K562 (cell line): Measurements from ENCODE around the gene AP1M1. TPM values are rescaled to one million over a fixed set of nuclear protein-coding genes. Genes with fewer than 3 reads are reported as not detected.

Experiments
- C11orf30 ChIP-seq: fragments of 450-650 bp; IDR thresholded peaks from 2 replicates; pipeline ENCODE4 v1.6.1; 2016; ENCODE audit warnings: low read depth, mild to moderate bottlenecking
- CBX1 ChIP-seq: sonication (generic); IDR thresholded peaks from 2 replicates; pipeline ENCODE4 v1.6.1; 2016; ENCODE audit warnings: antibody characterized with exemption, low read depth, mild to moderate bottlenecking
- CBX5 ChIP-seq: IDR thresholded peaks from 2 replicates; pipeline ENCODE4 v1.6.1; 2014; ENCODE audit warnings: low read depth, borderline replicate concordance
- CSDE1 ChIP-seq, 2 experiments: fragments of 450-650 bp; IDR thresholded peaks; 2 replicates each; pipeline ENCODE4 v1.6.1; 2016; ENCODE audit warnings: mild to moderate bottlenecking in 1 of 2
- ELF1 ChIP-seq: fragments of 200-800 bp; sonication (Bioruptor generic); IDR thresholded peaks from 2 replicates; pipeline ENCODE4 v1.6.1; 2016; ENCODE audit warnings: missing genetic modification characterization, missing compliant biosample characterization
- EP300 ChIP-seq: IDR thresholded peaks from 2 replicates; pipeline ENCODE4 v1.6.1; 2012; ENCODE audit warnings: low read length, improper control_type of control experiment
- ETS2 ChIP-seq: IDR thresholded peaks from 2 replicates; pipeline ENCODE4 v1.6.1; 2016; ENCODE audit warnings: borderline replicate concordance, missing genetic modification characterization, mild to moderate bottlenecking, moderate library complexity, missing compliant biosample characterization; ENCODE audit not compliant: poor library complexity, severe bottlenecking
- FOS ChIP-seq: IDR thresholded peaks from 3 replicates; pipeline ENCODE4 v1.6.1; 2011; ENCODE audit not compliant: insufficient read length; ENCODE audit errors: extremely low read depth
- GABPA ChIP-seq: fragments of 200-800 bp; sonication (Bioruptor generic); conservative IDR thresholded peaks from 2 replicates; pipeline ENCODE4 v1.6.1; 2016; ENCODE audit warnings: low read depth, missing genetic modification characterization, missing compliant biosample characterization
- GTF2A2 ChIP-seq: IDR thresholded peaks from 2 replicates; pipeline ENCODE4 v1.6.1; 2016; ENCODE audit warnings: mild to moderate bottlenecking, missing genetic modification characterization, missing compliant biosample characterization
- HNRNPL ChIP-seq: fragments of 200-400 bp; formaldehyde crosslinking; IDR thresholded peaks from 2 replicates; pipeline ENCODE4 v1.6.1; 2017; ENCODE audit warnings: low read depth, mild to moderate bottlenecking, low read length
- HOXB6 ChIP-seq: fragments of 250-450 bp; sonication (Bioruptor Pico); IDR thresholded peaks from 2 replicates; pipeline ENCODE4 v1.5.1; 2022; ENCODE audit warnings: mild to moderate bottlenecking, borderline replicate concordance
- MAFG ChIP-seq: fragments of 450-650 bp; conservative IDR thresholded peaks from 2 replicates; pipeline ENCODE4 v1.6.1; 2016; ENCODE audit warnings: missing genetic modification characterization, missing compliant biosample characterization
- MEF2A ChIP-seq: IDR thresholded peaks from 2 replicates; pipeline ENCODE4 v1.6.1; 2011; ENCODE audit warnings: low read depth, mild to moderate bottlenecking, low read length, moderate library complexity; ENCODE audit not compliant: control insufficient read depth
- SFPQ ChIP-seq: fragments of 200-400 bp; formaldehyde crosslinking; IDR thresholded peaks from 2 replicates; pipeline ENCODE4 v1.6.1; 2017; ENCODE audit warnings: mild to moderate bottlenecking, low read depth, low read length, moderate library complexity
- SMAD4 ChIP-seq: fragments of 250-450 bp; sonication (Bioruptor Pico); conservative IDR thresholded peaks from 2 replicates; pipeline ENCODE4 v1.8.0; 2021; ENCODE audit warnings: inconsistent platforms, mild to moderate bottlenecking, moderate library complexity
- TAF1 ChIP-seq: IDR thresholded peaks from 2 replicates; pipeline ENCODE4 v1.6.1; 2011; ENCODE audit warnings: mild to moderate bottlenecking, low read length, moderate library complexity; ENCODE audit not compliant: insufficient read depth, control insufficient read depth, severe bottlenecking; ENCODE audit errors: extremely low read depth
- TCF3 ChIP-seq: sonication (generic); formaldehyde crosslinking; IDR thresholded peaks from 2 replicates; pipeline ENCODE4 v1.4.0; 2020; ENCODE audit warnings: mild to moderate bottlenecking, missing genetic modification reagents
- THRAP3 ChIP-seq: fragments of 450-650 bp; IDR thresholded peaks from 2 replicates; pipeline ENCODE4 v1.6.1; 2016; ENCODE audit warnings: mild to moderate bottlenecking, inconsistent platforms, borderline replicate concordance
- TRIM24 ChIP-seq, 2 experiments: fragments of 450-650 bp; IDR thresholded peaks; 2 replicates each; pipeline ENCODE4 v1.6.1; 2016
- ZC3H8 ChIP-seq: fragments of 450-650 bp; IDR thresholded peaks from 2 replicates; pipeline ENCODE4 v1.6.1; 2017
- ZNF274 ChIP-seq: IDR thresholded peaks from 2 replicates; pipeline ENCODE4 v1.6.1; 2011; ENCODE audit warnings: low read depth, mild to moderate bottlenecking, low read length, moderate library complexity, borderline replicate concordance
- ZNF449 ChIP-seq: fragments of 250-450 bp; sonication (Bioruptor Pico); IDR thresholded peaks from 2 replicates; pipeline ENCODE4 v1.8.0; 2022; ENCODE audit warnings: moderate library complexity, mild to moderate bottlenecking, inconsistent platforms
- ZNF584 ChIP-seq: fragments of 200-800 bp; sonication (Bioruptor generic); IDR thresholded peaks from 2 replicates; pipeline ENCODE4 v1.6.1; 2016; ENCODE audit warnings: low read depth, mild to moderate bottlenecking, missing genetic modification characterization, missing compliant biosample characterization
- polyA plus RNA-seq, 8 experiments: library from polyadenylated mRNA; depleted of rRNA in 4 of 8; stranded (reverse) in 5 of 8; unstranded in 3 of 8; fragments of >200 nt; fragmentation: Nextera tagmentation in 2 of 8; fragmentation: Illumina TruSeq in 1 of 8; extraction: Ambion mirVana in 2 of 8; extraction: Trizol in 1 of 8; gene quantifications; 2 replicates each; pipeline versions ENCODE4 v1.2.1 to v1.2.3, GENCODE V29; 2011 to 2014; ENCODE audit warnings: inconsistent platforms in 1 of 8, missing spikeins in 1 of 8
- total RNA-seq, 7 experiments: library from RNA; depleted of rRNA in 6 of 7; stranded (reverse); fragments of >200 nt in 6 of 7; fragmentation: Illumina TruSeq in 2 of 7; extraction: Trizol in 2 of 7; gene quantifications; 2 replicates each; pipeline versions ENCODE4 v1.2.1 to v1.2.3, GENCODE V29; 2011 to 2021; ENCODE audit warnings: low replicate concordance in 1 of 7
- TF ChIP-seq, protein P1 (sequence below), 2 experiments: IDR thresholded peaks; 2 replicates each; pipeline ENCODE4 v1.6.1; 2011; ENCODE audit warnings: borderline replicate concordance in 1 of 2, control low read depth in 1 of 2, low read depth in 1 of 2, low read length in 1 of 2, mild to moderate bottlenecking in 1 of 2, mixed read lengths in 1 of 2, moderate library complexity in 1 of 2; ENCODE audit not compliant: insufficient read depth in 1 of 2, insufficient read length in 1 of 2, poor library complexity in 1 of 2, severe bottlenecking in 1 of 2; ENCODE audit errors: extremely low read depth in 1 of 2
- TF ChIP-seq, protein P2 (sequence below): fragments of 250-450 bp; sonication (Bioruptor Pico); IDR thresholded peaks from 2 replicates; pipeline ENCODE4 v1.8.0; 2021; ENCODE audit warnings: moderate library complexity, mild to moderate bottlenecking, inconsistent platforms

Gene AP1M1
- total and polyA plus RNA-seq, 9 of the 15 experiments (the other 6 are each of a cell fraction or from before 2014, with no cell fraction given), result 0.87 to 56.2 (median 29.1) TPM

- TF ChIP-seq CBX1, result no peak
- no peak for TF ChIP-seq ZNF274
- no peak for TF ChIP-seq CBX5
- TF ChIP-seq SMAD4 (CRISPR knock-in tag), result peak; percentile 88
- no peak for TF ChIP-seq CSDE1 (IDR thresholded peaks at IDR 0.05)
- no peak for TF ChIP-seq SFPQ
- TF ChIP-seq C11orf30, result no peak
- no peak for TF ChIP-seq ZNF449
- TF ChIP-seq TCF3 (CRISPR knock-in tag), result peak; percentile 95
- TF ChIP-seq ETS2 (tag), result no peak
- TF ChIP-seq TAF1, result peak; percentile 47
- TF ChIP-seq FOS, result peak; percentile 21
- TF ChIP-seq THRAP3, result no peak
- TF ChIP-seq HOXB6 (CRISPR knock-in tag), result no peak
- TF ChIP-seq, protein P1, sequence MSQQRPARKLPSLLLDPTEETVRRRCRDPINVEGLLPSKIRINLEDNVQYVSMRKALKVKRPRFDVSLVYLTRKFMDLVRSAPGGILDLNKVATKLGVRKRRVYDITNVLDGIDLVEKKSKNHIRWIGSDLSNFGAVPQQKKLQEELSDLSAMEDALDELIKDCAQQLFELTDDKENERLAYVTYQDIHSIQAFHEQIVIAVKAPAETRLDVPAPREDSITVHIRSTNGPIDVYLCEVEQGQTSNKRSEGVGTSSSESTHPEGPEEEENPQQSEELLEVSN (IDR thresholded peaks at IDR 0.05; ENCODE audit: borderline replicate concordance in 1 of 2, extremely low read depth in 1 of 2, insufficient read depth in 1 of 2, insufficient read length in 1 of 2, low read depth in 1 of 2, low read length in 1 of 2, poor library complexity in 1 of 2, severe bottlenecking in 1 of 2), result no peak
- peak; percentile 67 for TF ChIP-seq GABPA (tag)
- TF ChIP-seq ELF1 (tag), result peak; percentile 63; the same call in 1 of the 2 replicates
- TF ChIP-seq HNRNPL, result no peak
- no peak for TF ChIP-seq MAFG (tag)
- TF ChIP-seq GTF2A2, result peak; percentile 72
- TF ChIP-seq ZNF584 (CRISPR knock-in tag), result peak; percentile 69; the same call in 1 of the 2 replicates
- TF ChIP-seq, protein P2, sequence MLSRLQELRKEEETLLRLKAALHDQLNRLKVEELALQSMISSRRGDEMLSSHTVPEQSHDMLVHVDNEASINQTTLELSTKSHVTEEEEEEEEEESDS (CRISPR knock-in tag), result no peak
- peak; percentile 76 for TF ChIP-seq MEF2A
- no peak for TF ChIP-seq ZC3H8
- peak; percentile 77 to 86 for TF ChIP-seq TRIM24 (IDR thresholded peaks at IDR 0.05)
- TF ChIP-seq EP300, result peak; percentile 94
Observed at GRCh38 chr19:16258440-16258903, 60.8 kb downstream of the AP1M1 start (continued).
